Esophagus squamous epithelium (tissue), 5 donors: Measurements from ENCODE around the gene DCTN3. TPM values are rescaled to one million over a fixed set of nuclear protein-coding genes. Genes with fewer than 3 reads are reported as not detected.

Source experiments
- DNase-seq: peaks from one replicate; lab custom pipeline; 2025; lab: John Stamatoyannopoulos, UW
- H3K27ac ChIP-seq, 4 donors: fragments of 200-600 bp; sonication (generic); one replicate each; pipeline ENCODE4 v1.5.1; 2016 to 2019; ENCODE audit warnings: mild to moderate bottlenecking in 1 of 4
- H3K27me3 ChIP-seq, 4 donors: fragments of 200-600 bp; sonication (generic); 1 replicate in 3 of 4; 2 replicates in 1 of 4; pipeline versions ENCODE4 v1.5.1 to v1.6.0; 2017 to 2021; ENCODE audit warnings: antibody characterized with exemption in 1 of 4
- H3K36me3 ChIP-seq, 3 donors: fragments of 200-600 bp; sonication (generic); one replicate each; pipeline ENCODE4 v1.5.1; 2016 to 2019
- H3K4me1 ChIP-seq, 3 donors: fragments of 200-600 bp; sonication (generic); one replicate each; pipeline ENCODE4 v1.5.1; 2017 to 2019
- H3K4me3 ChIP-seq, 4 donors: fragments of 200-600 bp; sonication (generic); 1 replicate in 3 of 4; 2 replicates in 1 of 4; pipeline ENCODE4 v1.5.1; 2016 to 2019; ENCODE audit warnings: mild to moderate bottlenecking in 2 of 4, moderate library complexity in 1 of 4
- H3K9me3 ChIP-seq, 3 donors: fragments of 200-600 bp; sonication (generic); one replicate each; pipeline ENCODE4 v1.5.1; 2016 to 2019
- CTCF ChIP-seq, 6 experiments: fragments of 450-650 bp in 4 of 6; fragments of 200-600 bp in 2 of 6; sonication (generic) in 2 of 6; IDR thresholded peaks; one replicate each; pipeline ENCODE4 v1.5.1; 2016 to 2019; ENCODE audit warnings: antibody characterized with exemption in 6 of 6, mild to moderate bottlenecking in 4 of 6, moderate library complexity in 4 of 6
- POLR2A ChIP-seq, 4 donors: fragments of 450-650 bp; IDR thresholded peaks; one replicate each; pipeline ENCODE4 v1.6.1; 2017; ENCODE audit warnings: antibody characterized with exemption in 4 of 4, mild to moderate bottlenecking in 4 of 4, moderate library complexity in 3 of 4
- WGBS, 2 donors: methylation state at CpG; one replicate each; pipeline ENCODE4 v1.1.5; 2018; 5-methylcytosine and 5-hydroxymethylcytosine counted together
- intact Hi-C: fragments of 100-400 bp; cut with DNase I; formaldehyde crosslinking; loops from one replicate; pipeline ENCODE4 v1.15.0; 2022
- total RNA-seq, 4 donors: library from RNA; depleted of rRNA; stranded (reverse); fragments of >200 nt; gene quantifications; one replicate each; pipeline ENCODE4 v1.1.0, GENCODE V29; 2016
- donor health status: DM: yes; HTN: yes; CAD: no.

Gene DCTN3
- total RNA-seq, 4 donors from 2014 or later = 67.1 to 136 (median 103) TPM

DNA sequence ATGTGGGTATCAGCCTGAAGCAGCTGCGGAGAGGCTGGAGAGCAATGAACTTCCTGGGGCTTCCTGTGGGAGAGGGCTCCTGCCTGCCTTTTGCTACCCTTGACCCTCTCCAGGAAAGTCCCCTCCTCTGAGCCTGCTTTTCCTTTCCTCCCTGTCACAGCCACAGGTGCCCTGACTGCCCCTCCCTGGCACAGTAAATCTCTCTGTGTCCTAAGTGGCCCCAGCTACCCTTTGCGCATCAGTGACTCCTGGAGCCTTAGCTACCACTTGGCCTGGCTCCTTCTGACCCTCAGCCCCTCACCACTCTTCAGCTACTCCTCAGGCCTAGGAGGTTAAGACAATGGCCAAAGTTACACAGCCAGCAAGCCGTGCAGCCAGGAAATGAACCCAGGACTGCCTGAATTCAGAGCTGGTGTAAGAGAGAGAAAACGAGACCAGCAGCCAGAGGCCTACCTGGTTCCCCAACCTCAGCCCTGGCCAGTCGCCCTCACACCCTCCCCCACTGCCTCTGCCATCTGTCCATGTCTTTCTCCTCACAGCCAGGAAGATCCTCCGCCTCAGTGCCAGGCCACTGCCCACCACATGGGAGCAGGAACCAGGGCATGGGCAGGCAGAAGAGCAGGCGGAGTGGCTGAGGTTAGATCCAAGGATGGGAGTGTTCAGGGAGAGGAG lies 49.4 kb downstream of the DCTN3 start:
- TF ChIP-seq CTCF (IDR thresholded peaks at IDR 0.05) (no peak), POLR2A (IDR thresholded peaks at IDR 0.05) (no peak)
- Histone ChIP-seq H3K4me1 (peaks cover 0 to 18% (median 0%) of the 10 kb centered on the region in 3 donors), H3K9me3 (no peaks in the 10 kb centered on the region), H3K27me3 (peaks cover 0 to 46% (median 0%) of the 10 kb centered on the region in 4 donors), H3K27ac (no peak overlapping the region), H3K4me3 (no peak overlapping the region), H3K36me3 (no peaks in the 10 kb centered on the region)
- 58 to 92% methylated on average over 4 to 5 of the region's 7 CpGs for WGBS, 2 donors
- intact Hi-C loops = no loop called here
- no peak for DNase-seq

DNA sequence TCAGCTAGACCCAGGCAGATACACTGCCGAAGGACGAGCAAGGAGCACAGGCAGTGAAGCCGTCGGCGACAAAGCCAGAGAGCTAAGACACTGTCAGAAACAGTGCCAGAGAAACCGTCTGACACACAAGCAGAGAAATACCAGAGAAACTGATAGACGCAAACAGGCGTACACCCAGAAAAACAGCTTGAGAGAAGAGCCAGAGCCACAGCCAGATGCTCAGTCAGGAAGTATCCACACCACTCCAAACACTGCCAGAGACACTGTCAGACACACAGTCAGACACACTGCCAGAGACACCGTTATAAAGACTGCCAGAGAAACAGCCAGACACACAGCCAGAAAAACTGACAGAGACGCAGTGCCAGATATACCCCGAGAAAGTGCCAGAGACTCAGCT lies 49.9 kb downstream of the DCTN3 start:
- peaks cover 0 to 18% (median 0%) of the 10 kb centered on the region in 3 donors for H3K4me1 ChIP-seq
- no peaks in the 10 kb centered on the region for H3K36me3 ChIP-seq
- 52 to 66% methylated on average over 11 of the region's 11 CpGs for WGBS, 2 donors
- H3K27ac ChIP-seq = no peak overlapping the region
- H3K9me3 ChIP-seq = no peaks in the 10 kb centered on the region
- no peak for DNase-seq
- peaks cover 0 to 46% (median 0%) of the 10 kb centered on the region in 4 donors for H3K27me3 ChIP-seq
- TF ChIP-seq POLR2A (IDR thresholded peaks at IDR 0.05) = no peak
- TF ChIP-seq CTCF (IDR thresholded peaks at IDR 0.05) = no peak
- no peak overlapping the region for H3K4me3 ChIP-seq
- intact Hi-C loops = no loop called here

- 40% methylated on average over 1 of the region's 12 CpGs; no CpG with 5 or more reads in 1 of the 2 donors for WGBS, 2 donors
- no peaks in the 10 kb centered on the region for H3K9me3 ChIP-seq
- H3K27ac ChIP-seq = no peak overlapping the region
- DNase-seq = no peak
- TF ChIP-seq POLR2A (IDR thresholded peaks at IDR 0.05) (no peak), CTCF (IDR thresholded peaks at IDR 0.05) (no peak)
- H3K36me3 ChIP-seq = no peaks in the 10 kb centered on the region
- H3K4me1 ChIP-seq = peaks cover 0 to 18% (median 0%) of the 10 kb centered on the region in 3 donors
- H3K27me3 ChIP-seq = peaks cover 0 to 42% (median 0%) of the 10 kb centered on the region in 4 donors
- H3K4me3 ChIP-seq = no peak overlapping the region
- intact Hi-C loops = no loop called here
These were observed 51.5 kb downstream of the DCTN3 start for GRCh38 chr9:34568774-34569173.

DNA sequence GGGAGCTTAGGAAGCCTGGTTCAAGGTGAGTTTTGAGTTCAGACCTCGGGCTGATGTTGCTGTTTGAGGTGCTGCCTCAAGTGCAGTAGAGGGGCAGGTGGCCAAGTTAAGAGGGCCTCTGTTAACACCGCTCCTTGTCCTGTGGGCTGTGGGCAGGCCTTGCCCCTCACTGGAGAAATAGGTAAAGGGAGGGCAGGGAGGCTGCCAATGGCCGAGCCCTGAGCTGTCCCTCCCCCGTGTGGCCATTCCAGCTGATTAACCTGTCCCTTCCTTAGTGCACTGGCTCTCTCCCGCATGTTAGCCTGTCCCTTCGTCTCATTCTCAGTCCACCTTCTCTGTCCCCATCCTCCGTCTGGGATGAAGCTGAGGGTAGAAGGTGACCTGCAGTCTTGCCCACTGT lies 52.2 kb downstream of the DCTN3 start:
- no peaks in the 10 kb centered on the region for H3K36me3 ChIP-seq
- H3K27me3 ChIP-seq = peaks cover 0 to 46% (median 0%) of the 10 kb centered on the region in 4 donors
- TF ChIP-seq CTCF (IDR thresholded peaks at IDR 0.05) (no peak), POLR2A (IDR thresholded peaks at IDR 0.05) (no peak)
- H3K4me1 ChIP-seq = peaks cover 0 to 18% (median 0%) of the 10 kb centered on the region in 3 donors
- intact Hi-C loops = no loop called here
- no peak overlapping the region for H3K4me3 ChIP-seq
- 69 to 81% methylated on average over 5 to 6 of the region's 7 CpGs for WGBS, 2 donors
- no peak overlapping the region for H3K27ac ChIP-seq
- DNase-seq = no peak
- no peaks in the 10 kb centered on the region for H3K9me3 ChIP-seq

- Histone ChIP-seq H3K4me3 (no peak overlapping the region), H3K36me3 (no peaks in the 10 kb centered on the region), H3K27ac (no peak overlapping the region), H3K4me1 (peaks cover 0 to 15% (median 0%) of the 10 kb centered on the region in 3 donors), H3K27me3 (peaks cover 0 to 49% (median 0%) of the 10 kb centered on the region in 4 donors), H3K9me3 (no peaks in the 10 kb centered on the region)
- no peak for DNase-seq
- WGBS, 2 donors = 82 to 85% methylated on average over 4 to 6 of the region's 6 CpGs
- TF ChIP-seq POLR2A (IDR thresholded peaks at IDR 0.05) (no peak), CTCF (IDR thresholded peaks at IDR 0.05) (no peak)
- intact Hi-C loops = no loop called here
These were observed 53.3 kb downstream of the DCTN3 start for GRCh38 chr9:34566972-34567371.
